ENCODE data around the gene C2CD4D. TPM values are rescaled to one million over a fixed set of nuclear protein-coding genes. Genes with fewer than 3 reads are reported as not detected.

Gene C2CD4D
- total RNA-seq, 2 experiments from 2014 or later, result 1.5 to 1.7 TPM

- POLR2A ChIA-PET, result no interaction called here
- CTCF ChIA-PET, result no interaction called here
Measured at GRCh38 chr1:151806170-151806569, 33.5 kb downstream of the C2CD4D start.

GRCh38 chr1:151805066-151805820, 34.4 kb downstream of the C2CD4D start, which contains the start of gene LINGO4:
LINGO4 (minus strand) TSS chr1:151805419; CDS start chr1:151802704, 2,715 bp downstream.
- POLR2A ChIA-PET, result no interaction called here

GRCh38 chr1:151803915-151804314, 35.7 kb downstream of the C2CD4D start:
- ChIA-PET POLR2A (no interaction called here), CTCF (no interaction called here)

More at GRCh38 chr1:151805066-151805820, 34.4 kb downstream of the C2CD4D start, which contains the start of gene LINGO4:
- CTCF ChIA-PET, result interaction anchor here (0.7 kb wide), 1 partner anchor 85 kb away, joined by 3 read pairs; no protein-coding TSS in a partner anchor

- ChIA-PET CTCF (no interaction called here), POLR2A (no interaction called here)
Measured at GRCh38 chr1:151803164-151803563, 36.5 kb downstream of the C2CD4D start.

GRCh38 chr1:151802372-151802771, 37.2 kb downstream of the C2CD4D start:
- ChIA-PET CTCF (no interaction called here), POLR2A (no interaction called here)

- POLR2A ChIA-PET, result no interaction called here
- CTCF ChIA-PET, result no interaction called here
Measured at GRCh38 chr1:151801846-151802245, 37.8 kb downstream of the C2CD4D start.

GRCh38 chr1:151801310-151801820, 38.3 kb downstream of the C2CD4D start:
- ChIA-PET CTCF (interaction anchor here (0.6 kb wide), 1 partner anchor 253 kb away, joined by 6 read pairs; no protein-coding TSS in a partner anchor), POLR2A (no interaction called here)

GRCh38 chr1:151800830-151801229, 38.8 kb downstream of the C2CD4D start:
- ChIA-PET CTCF (interaction anchor here (0.6 kb wide), 1 partner anchor 252 kb away, joined by 6 read pairs; no protein-coding TSS in a partner anchor), POLR2A (no interaction called here)

GRCh38 chr1:151799179-151800022, 40.2 kb downstream of the C2CD4D start:
- POLR2A ChIA-PET, result no interaction called here

GRCh38 chr1:151798571-151798970, 41.0 kb downstream of the C2CD4D start:
- POLR2A ChIA-PET, result no interaction called here
- CTCF ChIA-PET, result no interaction called here

More at GRCh38 chr1:151799179-151800022, 40.2 kb downstream of the C2CD4D start:
- CTCF ChIA-PET, result interaction anchor here (1.7 kb wide), 1 partner anchor 21 kb away, joined by 3 read pairs; no protein-coding TSS in a partner anchor

GRCh38 chr1:151790940-151791651, 48.5 kb downstream of the C2CD4D start:
- ChIA-PET POLR2A (interaction anchor here (0.6 to 1.1 kb wide), 2 partner anchors 28 to 49 kb away, joined by 3 read pairs; partner anchors contain the start of genes C2CD4D and MRPL9), CTCF (interaction anchor here (0.7 kb wide), 1 partner anchor 45 kb away, joined by 3 read pairs; no protein-coding TSS in a partner anchor)

- CTCF ChIA-PET, result interaction anchor here (0.6 to 1.3 kb wide), 7 partner anchors 26 to 151 kb away, joined by 3 read pairs; no protein-coding TSS in a partner anchor
- POLR2A ChIA-PET, result interaction anchor here (0.5 to 1.1 kb wide), 3 partner anchors 27 to 471 kb away, joined by 3 read pairs; partner anchors contain the start of genes C2CD4D and MRPL9
Measured at GRCh38 chr1:151790071-151790939, 49.3 kb downstream of the C2CD4D start, which contains the start of gene TDRKH. TDRKH (minus strand) TSS chr1:151790500; CDS start chr1:151783022, 7,478 bp downstream.

Other genes starting within 250 kb of the C2CD4D start
- gene SNX27, start 227.8 kb downstream of the C2CD4D start, total RNA-seq, result 10 to 100 TPM; 33.1 to 33.8 TPM
- not detected for gene CELF3, start 123.0 kb downstream of the C2CD4D start, total RNA-seq
- gene RIIAD1, start 118.3 kb downstream of the C2CD4D start, total RNA-seq, result not detected
- 100 to 1,000 TPM; 161 to 169 TPM for gene MRPL9, start 76.3 kb downstream of the C2CD4D start, total RNA-seq
- 10 to 100 TPM; 12.7 to 13.1 TPM for gene TDRKH, start 49.3 kb downstream of the C2CD4D start, total RNA-seq
- gene LINGO4, start 34.4 kb downstream of the C2CD4D start, total RNA-seq, result under 1 TPM; 0.08 to 0.13 TPM
- 1 to 10 TPM in 1 of 2 experiments, under 1 TPM in 1; 0.90 to 1.3 TPM for gene RORC, start 8.0 kb downstream of the C2CD4D start, total RNA-seq
- not detected for gene THEM5, start 13.9 kb upstream of the C2CD4D start, total RNA-seq
- gene THEM4, start 69.7 kb upstream of the C2CD4D start, total RNA-seq, result 10 to 100 TPM; 28.7 to 31.8 TPM
- gene S100A10, start 154.0 kb upstream of the C2CD4D start, total RNA-seq, result 100 to 1,000 TPM; 285 to 288 TPM
- gene S100A11, start 197.2 kb upstream of the C2CD4D start, total RNA-seq, result 100 to 1,000 TPM; 269 to 292 TPM
- not detected for gene TCHHL1, start 249.2 kb upstream of the C2CD4D start, total RNA-seq